ENCODE measurements around the gene SNRNP35.

- TF ChIP-seq CTCF (IDR thresholded peaks at IDR 0.05; ENCODE audit: low read length) (no peak), EZH2 (optimal IDR thresholded peaks at IDR 0.05; ENCODE audit: low read depth, low read length) (no peak)
Observed at GRCh38 chr12:123433615-123434014, 24.3 kb upstream of the SNRNP35 start.
